Measurements from ENCODE around the gene SMC4. TPM values are rescaled to one million over a fixed set of nuclear protein-coding genes. Genes with fewer than 3 reads are reported as not detected.

SMC4 gene
- total RNA-seq, 1 donor from 2014 or later, result 34.1 TPM

DNA sequence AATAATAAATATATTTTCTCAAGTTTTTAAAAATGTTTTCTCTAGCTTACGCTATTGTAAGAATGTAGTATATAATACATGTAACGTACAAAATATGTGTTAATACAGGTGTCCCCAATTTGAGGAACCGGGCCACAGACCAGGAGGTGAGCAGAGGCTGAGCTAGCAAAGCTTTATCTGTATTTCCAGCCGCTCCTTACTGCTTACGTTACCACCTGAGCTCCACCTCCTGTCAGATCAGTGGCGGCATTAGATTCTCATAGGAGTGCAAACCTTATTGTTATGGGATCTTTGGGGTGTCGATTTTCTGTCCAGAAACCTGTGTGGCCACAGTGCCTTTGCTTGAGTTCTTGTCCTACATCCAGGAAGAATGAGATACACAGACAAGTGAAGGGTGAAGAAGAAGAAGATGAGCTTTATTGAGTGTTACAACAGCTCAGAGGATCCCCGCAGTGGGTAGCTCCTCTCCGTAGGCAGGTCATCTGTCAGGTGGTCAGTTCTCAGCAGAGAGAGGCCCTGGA is 60.1 kb downstream of the SMC4 start:
- Histone ChIP-seq H3K27me3 (ENCODE audit: insufficient read depth, low read length) (no peaks in the 10 kb centered on the region), H3K9me3 (ENCODE audit: insufficient read depth, low read depth, low read length) (no peaks in the 10 kb centered on the region), H3K4me1 (ENCODE audit: insufficient read depth, low read length) (no peaks in the 10 kb centered on the region), H3K4me3 (ENCODE audit: insufficient read depth, low read depth, low read length) (no peak overlapping the region), H3K36me3 (ENCODE audit: insufficient read depth, low read length) (no peaks in the 10 kb centered on the region), H3K27ac (ENCODE audit: low read depth, low read length) (no peak overlapping the region), H4K20me1 (ENCODE audit: insufficient read depth, low read length) (no peaks in the 10 kb centered on the region), H3K9ac (ENCODE audit: low read length) (no peak overlapping the region), H3K4me2 (ENCODE audit: low read length) (no peak overlapping the region), H3K79me2 (ENCODE audit: insufficient read depth, low read length) (no peaks in the 10 kb centered on the region), H2AFZ (ENCODE audit: low read depth, low read length) (no peak overlapping the region)
- Mint-ChIP-seq H3K9me3 (ENCODE audit: unreplicated experiment) (peaks cover 1% of the 10 kb centered on the region), H3K4me1 (ENCODE audit: low read depth, unreplicated experiment) (no peaks in the 10 kb centered on the region), H3K27ac (ENCODE audit: unreplicated experiment) (no peak overlapping the region), H3K4me3 (ENCODE audit: unreplicated experiment) (no peak overlapping the region), H3K36me3 (ENCODE audit: low read depth, unreplicated experiment) (no peaks in the 10 kb centered on the region), H3K27me3 (ENCODE audit: low read depth, unreplicated experiment) (peaks cover 11% of the 10 kb centered on the region)
- DNase-seq (ENCODE audit: low read depth), result no peak
- TF ChIP-seq, protein P1, sequence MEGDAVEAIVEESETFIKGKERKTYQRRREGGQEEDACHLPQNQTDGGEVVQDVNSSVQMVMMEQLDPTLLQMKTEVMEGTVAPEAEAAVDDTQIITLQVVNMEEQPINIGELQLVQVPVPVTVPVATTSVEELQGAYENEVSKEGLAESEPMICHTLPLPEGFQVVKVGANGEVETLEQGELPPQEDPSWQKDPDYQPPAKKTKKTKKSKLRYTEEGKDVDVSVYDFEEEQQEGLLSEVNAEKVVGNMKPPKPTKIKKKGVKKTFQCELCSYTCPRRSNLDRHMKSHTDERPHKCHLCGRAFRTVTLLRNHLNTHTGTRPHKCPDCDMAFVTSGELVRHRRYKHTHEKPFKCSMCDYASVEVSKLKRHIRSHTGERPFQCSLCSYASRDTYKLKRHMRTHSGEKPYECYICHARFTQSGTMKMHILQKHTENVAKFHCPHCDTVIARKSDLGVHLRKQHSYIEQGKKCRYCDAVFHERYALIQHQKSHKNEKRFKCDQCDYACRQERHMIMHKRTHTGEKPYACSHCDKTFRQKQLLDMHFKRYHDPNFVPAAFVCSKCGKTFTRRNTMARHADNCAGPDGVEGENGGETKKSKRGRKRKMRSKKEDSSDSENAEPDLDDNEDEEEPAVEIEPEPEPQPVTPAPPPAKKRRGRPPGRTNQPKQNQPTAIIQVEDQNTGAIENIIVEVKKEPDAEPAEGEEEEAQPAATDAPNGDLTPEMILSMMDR (IDR thresholded peaks at IDR 0.05; ENCODE audit: insufficient read depth, low read depth, low read length), result no peak
- no peak for TF ChIP-seq EZH2 (IDR thresholded peaks at IDR 0.05; ENCODE audit: insufficient read depth, low read length)
- FAIRE-seq, result no peak

DNA sequence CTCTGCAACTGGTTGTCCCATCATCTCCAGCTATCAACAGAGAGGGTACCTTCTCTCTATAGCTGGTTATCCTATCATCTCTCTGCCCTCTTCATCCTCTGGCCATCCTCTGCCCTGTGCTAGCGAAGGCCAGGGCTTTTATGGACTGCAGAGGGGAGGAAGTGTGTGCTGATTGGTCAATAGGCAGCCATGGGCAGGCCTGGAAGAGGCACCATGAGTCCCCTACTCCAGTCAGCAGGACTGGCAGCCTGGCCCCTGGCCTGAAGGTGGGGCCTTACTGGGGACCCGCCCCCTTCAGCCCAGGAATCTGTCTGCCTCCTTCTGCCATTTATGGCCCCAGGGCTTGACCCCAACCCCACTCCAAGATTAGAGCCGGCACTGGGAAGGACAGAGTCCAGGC is 60.6 kb downstream of the SMC4 start:
- peaks cover 1% of the 10 kb centered on the region for H3K9me3 Mint-ChIP-seq (ENCODE audit: unreplicated experiment)
- H3K4me1 ChIP-seq (ENCODE audit: insufficient read depth, low read length), result no peaks in the 10 kb centered on the region
- no peak overlapping the region for H2AFZ ChIP-seq (ENCODE audit: low read depth, low read length)
- FAIRE-seq (no peak), DNase-seq (ENCODE audit: low read depth) (no peak)
- H3K4me3 ChIP-seq (ENCODE audit: insufficient read depth, low read depth, low read length), result no peak overlapping the region
- H3K36me3 ChIP-seq (ENCODE audit: insufficient read depth, low read length), result no peaks in the 10 kb centered on the region
- TF ChIP-seq EZH2 (IDR thresholded peaks at IDR 0.05; ENCODE audit: insufficient read depth, low read length), result no peak
- TF ChIP-seq, protein P1 (IDR thresholded peaks at IDR 0.05; ENCODE audit: insufficient read depth, low read depth, low read length), result no peak
- H3K9ac ChIP-seq (ENCODE audit: low read length), result no peak overlapping the region
- no peak overlapping the region for H3K27ac ChIP-seq (ENCODE audit: low read depth, low read length)
- no peaks in the 10 kb centered on the region for H3K79me2 ChIP-seq (ENCODE audit: insufficient read depth, low read length)
- H3K4me1 Mint-ChIP-seq (ENCODE audit: low read depth, unreplicated experiment), result no peaks in the 10 kb centered on the region
- no peak overlapping the region for H3K4me2 ChIP-seq (ENCODE audit: low read length)
- no peak overlapping the region for H3K4me3 Mint-ChIP-seq (ENCODE audit: unreplicated experiment)
- no peaks in the 10 kb centered on the region for H3K27me3 ChIP-seq (ENCODE audit: insufficient read depth, low read length)
- no peaks in the 10 kb centered on the region for H3K9me3 ChIP-seq (ENCODE audit: insufficient read depth, low read depth, low read length)
- peaks cover 11% of the 10 kb centered on the region for H3K27me3 Mint-ChIP-seq (ENCODE audit: low read depth, unreplicated experiment)
- no peaks in the 10 kb centered on the region for H3K36me3 Mint-ChIP-seq (ENCODE audit: low read depth, unreplicated experiment)
- H4K20me1 ChIP-seq (ENCODE audit: insufficient read depth, low read length), result no peaks in the 10 kb centered on the region
- H3K27ac Mint-ChIP-seq (ENCODE audit: unreplicated experiment), result no peak overlapping the region

DNA sequence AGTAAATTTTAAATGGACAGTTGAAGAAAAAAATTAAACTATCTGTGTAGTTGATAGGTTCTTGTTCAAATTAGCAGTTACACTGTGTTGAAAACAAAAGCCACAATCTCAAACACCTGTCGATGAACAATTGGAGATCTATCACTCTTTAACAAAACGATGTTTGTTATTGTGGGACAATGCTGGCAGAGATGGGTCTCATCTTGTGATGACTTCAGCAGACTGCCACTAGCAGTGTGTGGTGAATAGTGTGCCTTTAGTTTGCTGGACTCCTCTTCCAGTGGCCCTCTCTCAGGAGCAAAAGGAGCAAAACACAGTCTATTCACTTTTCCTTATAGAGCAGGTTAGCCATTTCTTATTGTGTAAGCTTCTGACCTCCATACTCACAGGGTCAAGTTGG is 64.9 kb downstream of the SMC4 start:
- FAIRE-seq, result no peak
- Mint-ChIP-seq H3K27me3 (ENCODE audit: low read depth, unreplicated experiment) (peaks cover 4% of the 10 kb centered on the region), H3K36me3 (ENCODE audit: low read depth, unreplicated experiment) (peaks cover 4% of the 10 kb centered on the region), H3K4me3 (ENCODE audit: unreplicated experiment) (no peak overlapping the region), H3K4me1 (ENCODE audit: low read depth, unreplicated experiment) (no peaks in the 10 kb centered on the region), H3K9me3 (ENCODE audit: unreplicated experiment) (peaks cover 5% of the 10 kb centered on the region), H3K27ac (ENCODE audit: unreplicated experiment) (no peak overlapping the region)
- H3K27ac ChIP-seq (ENCODE audit: low read depth, low read length), result no peak overlapping the region
- H3K79me2 ChIP-seq (ENCODE audit: insufficient read depth, low read length), result no peaks in the 10 kb centered on the region
- H3K27me3 ChIP-seq (ENCODE audit: insufficient read depth, low read length), result no peaks in the 10 kb centered on the region
- no peak for DNase-seq (ENCODE audit: low read depth)
- no peaks in the 10 kb centered on the region for H3K36me3 ChIP-seq (ENCODE audit: insufficient read depth, low read length)
- no peak overlapping the region for H3K4me2 ChIP-seq (ENCODE audit: low read length)
- no peaks in the 10 kb centered on the region for H3K9me3 ChIP-seq (ENCODE audit: insufficient read depth, low read depth, low read length)
- H4K20me1 ChIP-seq (ENCODE audit: insufficient read depth, low read length), result no peaks in the 10 kb centered on the region
- no peaks in the 10 kb centered on the region for H3K4me1 ChIP-seq (ENCODE audit: insufficient read depth, low read length)
- H3K9ac ChIP-seq (ENCODE audit: low read length), result no peak overlapping the region
- no peak overlapping the region for H2AFZ ChIP-seq (ENCODE audit: low read depth, low read length)
- TF ChIP-seq, protein P1 (IDR thresholded peaks at IDR 0.05; ENCODE audit: insufficient read depth, low read depth, low read length), result no peak
- TF ChIP-seq EZH2 (IDR thresholded peaks at IDR 0.05; ENCODE audit: insufficient read depth, low read length), result no peak
- no peak overlapping the region for H3K4me3 ChIP-seq (ENCODE audit: insufficient read depth, low read depth, low read length)
